Stimulated activated CD8-positive, alpha-beta memory T cell treated with anti-CD3 and anti-CD28 coated beads, Interleukin-2, amount 100 ng/mL, for 1 hour (primary cell): ENCODE measurements around the gene KRTAP5-11.
"Not testable (repeated sequence)": the region's sequence is repeated elsewhere in the genome, so short reads cannot be mapped to it uniquely, and the experiment has no call there.

Source experiments
- DNase-seq, 2 donors: peaks; one replicate each; pipeline ENCODE4 v3.0.0-alpha.2; 2020; ENCODE audit warnings: low read depth in 2 of 2

Gene KRTAP5-11

DNA sequence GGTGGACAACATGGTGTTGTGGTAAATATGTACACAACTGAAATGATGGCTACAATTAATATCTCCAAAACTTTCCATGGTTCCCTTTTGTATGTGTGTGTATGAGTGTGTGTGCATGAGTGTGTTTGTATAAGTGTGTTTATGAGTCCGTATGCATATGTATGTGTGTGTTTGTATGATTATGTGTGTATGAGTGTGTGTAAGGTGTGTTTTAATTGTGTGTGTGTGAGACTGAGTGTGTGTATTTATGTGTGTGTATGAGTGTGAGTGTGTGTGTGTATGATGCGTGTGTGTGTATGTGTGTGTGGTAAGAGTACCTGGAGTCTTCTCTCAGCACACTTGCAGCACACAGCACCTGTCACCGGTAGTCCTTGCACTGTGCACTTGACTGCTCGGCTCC, 26.7 kb downstream of the KRTAP5-11 start:
- no peak for DNase-seq

DNA sequence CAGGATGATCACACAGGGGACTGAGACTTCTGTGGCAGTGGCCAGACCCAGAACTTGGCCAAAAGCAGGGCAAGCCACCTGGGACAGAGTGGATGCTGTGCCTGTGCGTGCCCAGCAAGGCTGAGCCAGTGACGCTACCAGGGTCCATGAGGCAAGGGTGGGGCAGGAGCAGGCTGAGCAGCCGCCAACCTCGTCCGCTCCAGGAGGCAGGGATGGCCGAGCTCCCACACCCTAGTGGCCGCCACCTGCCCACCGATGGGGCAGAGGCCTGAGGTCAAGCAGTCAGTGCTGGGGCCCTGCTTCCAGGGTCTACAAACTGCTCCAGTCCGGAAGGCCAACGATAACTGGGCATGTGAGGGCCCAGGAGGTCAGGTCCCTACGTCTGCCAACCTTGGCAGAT, 27.2 kb downstream of the KRTAP5-11 start:
- DNase-seq = no peak

DNA sequence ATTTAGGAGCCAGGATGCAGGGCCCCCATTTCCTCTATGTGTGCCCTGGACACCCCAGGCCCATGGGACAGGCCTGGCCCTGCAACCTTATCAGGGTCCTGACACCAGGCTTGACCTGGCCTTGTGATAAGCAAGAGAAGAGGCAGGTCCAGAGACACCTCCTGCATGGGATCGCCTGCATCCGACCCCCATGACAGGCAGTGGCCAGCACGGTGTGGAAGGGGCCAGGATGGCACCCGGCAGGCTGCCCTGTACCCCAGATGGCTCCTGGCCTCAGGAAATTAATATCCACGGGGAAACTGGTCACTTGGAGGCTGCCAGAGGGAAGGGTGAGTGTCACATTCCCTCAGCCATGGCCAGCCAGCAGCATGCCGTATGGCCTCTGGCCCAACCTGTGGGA, 27.7 kb downstream of the KRTAP5-11 start:
- no peak for DNase-seq

DNA sequence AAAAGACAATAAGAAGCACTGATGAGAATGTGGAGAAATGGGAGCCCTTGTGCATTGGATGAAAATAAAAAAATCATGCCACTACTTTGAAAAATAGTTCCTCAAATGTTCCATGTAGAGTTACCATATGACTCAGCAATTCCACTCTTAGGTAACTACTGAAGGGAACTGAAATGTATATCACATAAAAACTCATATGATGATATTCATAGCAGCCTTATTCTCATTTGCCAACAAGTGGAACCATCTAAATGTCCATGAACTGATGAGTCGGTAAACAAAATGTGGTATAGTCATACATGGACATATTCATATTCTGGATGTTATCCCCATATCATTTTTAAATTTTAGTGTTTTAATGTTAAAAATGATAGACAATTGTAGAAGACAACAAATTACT, 31.0 kb downstream of the KRTAP5-11 start:
- no peak for DNase-seq

DNA sequence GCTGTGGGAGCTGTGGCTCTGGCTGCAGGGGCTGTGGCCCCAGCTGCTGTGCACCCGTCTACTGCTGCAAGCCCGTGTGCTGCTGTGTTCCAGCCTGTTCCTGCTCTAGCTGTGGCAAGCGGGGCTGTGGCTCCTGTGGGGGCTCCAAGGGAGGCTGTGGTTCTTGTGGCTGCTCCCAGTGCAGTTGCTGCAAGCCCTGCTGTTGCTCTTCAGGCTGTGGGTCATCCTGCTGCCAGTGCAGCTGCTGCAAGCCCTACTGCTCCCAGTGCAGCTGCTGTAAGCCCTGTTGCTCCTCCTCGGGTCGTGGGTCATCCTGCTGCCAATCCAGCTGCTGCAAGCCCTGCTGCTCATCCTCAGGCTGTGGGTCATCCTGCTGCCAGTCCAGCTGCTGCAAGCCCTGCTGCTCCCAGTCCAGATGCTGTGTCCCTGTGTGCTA, 33.9 kb downstream of the KRTAP5-11 start:
- DNase-seq = no peak

DNA sequence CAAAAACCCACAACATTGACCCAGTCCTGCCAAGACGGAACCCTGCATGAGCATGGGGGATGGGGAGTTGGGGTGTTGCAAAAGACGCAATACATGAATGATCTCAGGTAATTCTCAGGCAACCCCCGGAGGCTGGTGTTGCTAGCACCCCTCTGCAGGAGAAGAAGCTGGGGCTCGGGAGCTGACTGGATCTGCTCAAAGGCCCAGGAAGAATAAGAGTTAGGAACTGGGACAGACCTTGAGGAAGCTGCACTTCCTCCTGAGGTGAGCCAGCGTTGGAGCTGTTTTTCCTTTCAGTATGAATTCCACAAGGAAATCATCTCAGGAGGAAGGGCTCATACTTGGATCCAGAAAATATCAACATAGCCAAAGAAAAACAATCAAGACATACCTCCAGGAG, 34.6 kb downstream of the KRTAP5-11 start, which contains the start of gene KRTAP5-9:
Gene KRTAP5-9 (plus strand): TSS at position 301 of the 400 bp plus-strand sequence. CDS start 238 bp downstream, outside the sequence.
- no peak for DNase-seq

DNA sequence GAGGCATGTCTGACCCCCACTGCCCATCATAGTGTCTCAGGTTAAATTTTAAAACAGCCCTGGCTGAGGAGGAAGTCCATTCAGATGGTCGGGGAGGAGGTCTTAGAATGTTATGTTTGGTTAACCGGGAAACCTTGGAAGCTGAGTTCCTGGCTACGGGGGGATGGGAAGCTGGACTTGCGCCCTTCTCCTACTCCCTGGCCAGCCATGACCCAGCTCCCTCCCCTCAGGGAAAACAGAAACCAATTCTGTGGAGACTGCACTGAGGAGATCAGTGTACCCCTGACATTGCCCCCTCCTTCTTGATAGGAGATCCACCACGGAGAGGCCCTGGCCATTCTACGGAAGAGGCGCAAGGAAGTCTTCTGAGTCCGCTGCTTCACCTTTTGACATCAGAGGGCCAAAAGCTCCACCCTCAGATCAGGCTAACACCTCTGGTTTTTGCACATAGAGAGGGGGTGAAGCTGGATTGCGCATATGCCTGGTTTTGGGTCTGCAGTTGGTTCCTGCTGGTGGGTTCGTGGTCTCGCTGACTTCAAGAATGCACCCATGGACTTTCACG, 37.2 kb downstream of the KRTAP5-11 start:
- no peak for DNase-seq

DNA sequence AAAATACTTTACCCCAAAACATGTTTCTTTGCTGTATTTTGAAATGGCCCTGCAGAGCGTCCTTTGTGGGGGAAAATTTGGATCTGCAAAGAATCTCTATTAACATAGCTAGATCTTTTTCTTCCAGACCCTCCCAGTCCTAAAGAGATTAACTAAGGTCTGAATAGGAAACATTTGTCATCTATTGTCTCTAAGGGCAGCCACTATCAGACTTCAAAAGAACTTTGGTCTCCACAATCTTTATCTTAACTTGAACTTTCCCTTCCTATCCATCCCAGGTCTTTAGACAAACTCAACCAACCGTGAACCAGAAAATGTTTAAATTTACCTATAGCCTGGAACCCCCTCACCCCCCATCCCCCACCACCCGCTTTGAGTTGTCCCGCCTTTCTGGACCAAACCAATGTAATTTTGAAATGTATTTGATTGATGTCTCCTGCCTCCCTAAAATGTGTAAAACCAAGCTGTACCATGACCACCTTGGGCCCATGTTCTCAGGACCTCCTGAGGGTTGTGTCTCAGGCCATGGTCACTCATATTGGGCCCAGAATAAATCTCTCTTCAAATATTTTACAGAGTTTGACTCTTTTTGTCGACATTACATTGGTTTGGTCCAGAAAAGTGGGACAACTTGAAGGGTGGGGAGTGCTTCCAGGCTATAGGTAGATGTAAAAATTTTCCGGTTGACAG, 38.0 kb downstream of the KRTAP5-11 start:
- DNase-seq = no peak

DNA sequence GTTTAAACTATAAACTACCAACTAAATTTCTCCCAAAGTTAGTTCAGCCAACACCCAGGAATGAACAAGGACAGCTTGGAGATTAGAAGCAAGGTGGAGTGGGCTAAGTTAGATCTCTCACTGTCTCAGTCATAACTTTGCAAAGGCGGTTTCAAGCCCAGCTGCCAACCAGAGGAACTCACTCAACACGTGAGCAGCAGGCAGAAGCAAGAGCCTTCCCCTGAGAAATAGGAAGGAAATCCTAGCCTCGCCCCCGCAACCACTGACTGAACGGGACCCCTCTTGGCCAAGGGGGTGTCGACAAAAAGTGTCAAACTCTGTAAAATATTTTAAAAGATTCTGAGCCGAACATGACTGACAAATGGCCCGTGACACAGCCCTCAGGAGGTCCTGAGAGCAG, 38.8 kb downstream of the KRTAP5-11 start:
- no peak for DNase-seq

DNA sequence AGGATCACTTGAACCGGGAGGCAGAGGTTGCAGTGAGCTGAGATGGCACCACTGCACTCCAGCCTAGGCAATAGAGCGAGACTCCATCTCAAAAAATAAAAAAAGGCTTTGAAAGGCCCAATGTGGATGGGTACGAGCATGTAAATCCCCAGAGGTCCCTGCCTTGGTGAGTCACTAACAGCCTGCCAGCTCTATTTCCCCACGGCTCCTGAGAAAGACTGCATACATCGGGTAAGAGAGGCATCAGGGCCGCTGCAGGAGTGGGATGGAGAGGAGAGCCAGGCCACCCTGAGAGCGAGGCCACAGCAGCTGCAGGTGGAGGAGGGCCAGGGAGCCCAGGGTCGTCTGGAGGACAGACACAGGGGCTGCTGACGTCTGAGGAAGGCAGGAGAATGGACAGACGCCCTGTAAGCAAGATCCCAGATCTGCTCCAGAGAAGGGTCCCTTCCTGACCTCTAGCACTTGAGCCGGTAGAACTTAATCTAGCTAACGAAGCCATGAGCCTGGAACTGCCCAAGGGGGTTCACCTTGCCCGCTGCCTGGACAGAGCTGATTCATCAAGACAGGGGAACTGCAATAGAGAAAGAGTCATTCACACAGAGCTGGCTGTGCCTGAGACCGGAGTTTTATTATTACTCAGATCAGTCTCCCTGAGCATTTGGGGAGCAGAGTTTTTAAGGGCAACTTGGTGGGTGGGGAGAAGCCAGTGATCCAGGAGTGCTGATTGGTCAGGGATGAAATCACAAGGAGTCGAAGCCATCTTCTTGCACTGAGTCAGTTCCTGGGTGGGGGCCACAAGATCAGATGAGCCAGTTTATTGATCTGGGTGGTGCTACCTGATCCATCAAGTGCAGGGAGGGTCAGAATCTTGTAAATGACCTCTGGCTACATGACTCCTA, 39.5 kb downstream of the KRTAP5-11 start:
- DNase-seq = no peak

DNA sequence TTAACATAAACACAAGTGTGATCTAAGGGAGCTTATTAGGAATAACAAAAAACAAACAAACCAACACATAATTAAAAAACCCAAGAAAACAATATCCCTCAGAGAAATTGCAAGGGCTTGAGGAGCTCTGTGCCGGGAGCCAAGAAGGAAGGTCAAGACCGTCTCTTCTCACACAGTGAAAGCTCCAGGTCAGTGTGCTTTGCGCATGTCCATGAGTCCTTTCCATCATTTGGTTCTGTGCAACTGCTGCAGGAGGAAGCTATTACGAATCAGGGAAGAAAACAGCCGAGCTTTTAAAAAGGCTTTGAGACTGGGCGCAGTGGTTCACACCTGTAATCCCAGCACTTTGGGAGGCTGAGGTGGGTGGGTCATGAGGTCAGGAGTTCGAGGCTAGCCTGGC, 40.3 kb downstream of the KRTAP5-11 start:
- DNase-seq = no peak

DNA sequence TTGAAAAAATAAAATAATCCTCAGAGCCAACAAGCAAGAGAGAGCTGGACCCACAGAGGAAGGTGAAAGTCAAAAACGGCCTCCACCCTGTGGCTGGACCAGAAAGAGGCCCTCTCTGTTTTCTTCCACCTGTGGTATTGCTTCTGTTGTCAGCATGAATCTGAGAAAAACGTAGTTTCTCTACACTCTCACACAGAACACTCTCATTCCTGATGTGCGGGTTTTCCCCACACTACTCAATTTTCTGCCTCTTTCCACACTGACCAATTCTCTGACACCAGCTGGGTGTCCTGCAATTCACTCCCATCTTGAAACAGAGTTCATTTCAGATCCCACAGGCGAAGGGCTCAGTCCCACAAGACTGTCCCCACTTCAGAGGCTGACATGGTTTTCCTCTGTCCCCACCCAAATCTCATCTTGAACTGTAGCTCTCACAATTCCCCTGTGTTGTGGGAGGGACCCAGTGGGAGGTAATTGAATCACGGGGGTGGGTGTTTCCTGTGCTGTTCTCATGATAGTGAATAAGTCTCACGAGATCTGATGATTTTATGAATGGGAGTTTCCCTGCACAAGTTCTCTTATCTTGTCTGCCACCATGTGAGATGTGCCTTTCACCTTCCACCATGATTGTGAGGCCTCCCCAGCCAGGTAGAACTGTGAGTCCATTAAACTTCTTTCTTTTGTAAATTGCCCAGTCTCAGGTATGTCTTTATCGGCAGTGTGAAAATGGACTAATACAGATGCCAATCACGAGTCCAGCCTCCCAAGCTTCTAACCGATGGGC, 42.0 kb downstream of the KRTAP5-11 start:
- not testable (repeated sequence) for DNase-seq

DNA sequence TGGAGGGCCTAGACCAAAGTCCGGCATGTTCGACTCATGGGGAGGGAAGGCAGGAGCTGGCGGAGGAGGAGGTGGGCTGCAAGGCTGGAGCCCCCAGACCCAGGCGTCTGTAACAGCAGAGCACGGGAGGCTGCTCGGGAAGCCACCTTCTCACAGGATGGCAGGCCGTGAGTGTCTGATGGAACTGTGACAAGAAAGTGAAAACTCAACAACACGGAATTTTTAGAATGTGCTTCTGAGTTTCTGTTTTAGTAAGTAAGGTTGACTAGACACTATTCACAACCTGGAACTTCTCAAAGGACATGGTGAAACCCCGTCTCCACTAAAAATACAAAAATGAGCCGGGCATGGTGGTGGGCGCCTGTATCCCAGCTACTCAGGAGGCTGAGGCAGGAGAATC, 42.7 kb downstream of the KRTAP5-11 start:
- DNase-seq = not testable (repeated sequence)

DNA sequence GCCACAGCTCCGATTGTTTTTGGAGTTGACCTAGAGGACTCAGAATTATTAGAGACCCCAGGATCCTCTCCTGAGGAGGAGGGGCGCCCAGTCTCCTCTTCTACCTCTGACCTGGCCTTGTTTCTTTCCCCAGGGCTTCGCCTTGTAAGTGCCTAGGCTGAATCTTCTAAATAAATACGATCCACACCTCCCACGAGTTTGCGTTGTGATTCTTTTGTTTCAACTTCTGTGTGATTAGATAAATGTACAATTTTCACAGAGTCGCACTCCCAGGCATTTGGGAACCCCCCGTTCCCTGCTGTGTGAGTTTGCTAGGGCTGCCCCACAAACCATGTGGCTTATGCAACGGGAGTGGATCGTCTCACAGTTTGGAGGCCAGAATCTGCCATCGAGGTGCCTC, 43.7 kb downstream of the KRTAP5-11 start:
- no peak for DNase-seq

DNA sequence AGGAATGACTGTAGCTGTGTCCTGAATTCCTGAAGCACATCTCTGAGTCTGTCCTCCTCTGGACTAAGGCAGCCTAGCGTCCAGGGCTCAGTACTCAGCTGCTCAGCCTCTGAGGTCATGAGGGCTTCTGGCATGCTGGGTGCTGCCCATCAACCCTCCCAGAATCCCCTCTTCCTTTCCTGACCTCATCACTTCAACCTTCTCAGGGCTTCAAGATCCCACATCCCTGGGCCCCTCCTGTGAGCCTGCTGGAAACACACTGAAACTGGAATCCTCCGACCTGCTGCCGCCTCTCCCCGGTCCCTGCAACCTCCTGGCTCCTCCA, 44.0 kb downstream of the KRTAP5-11 start:
- DNase-seq = no peak

DNA sequence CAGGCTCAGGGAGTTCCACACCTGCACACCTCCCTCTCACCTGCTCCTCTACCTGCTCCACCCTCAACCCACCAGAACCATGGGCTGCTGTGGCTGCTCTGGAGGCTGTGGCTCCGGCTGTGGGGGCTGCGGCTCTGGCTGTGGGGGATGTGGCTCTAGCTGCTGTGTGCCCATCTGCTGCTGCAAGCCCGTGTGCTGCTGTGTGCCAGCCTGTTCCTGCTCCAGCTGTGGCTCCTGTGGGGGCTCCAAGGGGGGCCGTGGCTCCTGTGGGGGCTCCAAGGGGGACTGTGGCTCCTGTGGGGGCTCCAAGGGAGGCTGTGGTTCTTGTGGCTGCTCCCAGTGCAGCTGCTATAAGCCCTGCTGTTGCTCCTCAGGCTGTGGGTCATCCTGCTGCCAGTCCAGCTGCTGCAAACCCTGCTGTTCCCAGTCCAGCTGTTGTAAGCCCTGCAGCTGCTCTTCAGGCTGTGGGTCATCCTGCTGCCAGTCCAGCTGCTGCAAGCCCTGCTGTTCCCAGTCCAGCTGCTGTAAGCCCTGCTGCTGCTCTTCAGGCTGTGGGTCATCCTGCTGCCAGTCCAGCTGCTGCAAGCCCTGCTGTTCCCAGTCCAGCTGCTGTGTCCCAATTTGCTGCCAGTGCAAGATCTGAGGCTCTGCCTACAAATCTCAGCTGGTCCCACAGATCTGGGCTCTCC, 44.6 kb downstream of the KRTAP5-11 start, which contains the start of gene KRTAP5-8:
Gene KRTAP5-8 (plus strand): TSS at position 49 of the 689 bp plus-strand sequence. CDS start 31 bp downstream, at position 80.
- not testable (repeated sequence) for DNase-seq

DNA sequence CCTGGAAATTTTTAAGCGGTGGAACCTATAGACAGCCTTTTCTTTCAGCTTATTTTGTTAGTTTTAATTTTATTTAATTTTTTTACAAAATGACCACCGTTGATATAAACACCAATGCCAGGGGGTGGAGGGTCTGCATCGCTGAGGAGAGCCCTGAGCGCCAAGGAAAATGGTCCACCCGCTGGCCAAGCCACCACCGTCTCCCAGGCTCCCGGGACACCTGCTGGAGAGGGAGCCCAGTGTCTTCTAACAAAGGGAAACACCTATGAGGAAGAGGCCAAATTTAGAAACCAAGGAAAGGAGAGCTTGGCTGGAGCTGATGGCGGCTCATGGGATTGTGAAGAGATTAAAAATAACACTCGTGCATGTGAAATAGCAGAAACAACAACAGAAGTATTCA, 45.1 kb downstream of the KRTAP5-11 start:
- DNase-seq = no peak

DNA sequence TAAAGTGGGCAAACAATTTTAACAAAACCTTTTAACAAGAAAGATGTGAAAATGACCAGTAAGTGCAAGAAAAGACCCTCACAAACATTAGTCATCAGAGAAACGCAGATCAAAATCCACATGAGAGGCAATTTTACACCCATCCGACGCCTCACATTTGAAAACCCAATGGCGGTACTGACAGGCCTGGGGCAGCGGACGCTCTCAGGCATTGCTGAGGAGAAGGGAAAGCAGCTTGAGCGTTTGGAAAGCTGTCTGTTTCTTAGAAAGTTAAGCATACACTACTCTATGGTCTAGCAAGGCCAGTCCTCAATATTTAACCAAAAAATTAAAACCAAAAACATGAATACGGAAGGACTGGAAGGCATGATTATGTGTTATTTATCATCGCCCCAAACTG, 46.9 kb downstream of the KRTAP5-11 start:
- no peak for DNase-seq

DNA sequence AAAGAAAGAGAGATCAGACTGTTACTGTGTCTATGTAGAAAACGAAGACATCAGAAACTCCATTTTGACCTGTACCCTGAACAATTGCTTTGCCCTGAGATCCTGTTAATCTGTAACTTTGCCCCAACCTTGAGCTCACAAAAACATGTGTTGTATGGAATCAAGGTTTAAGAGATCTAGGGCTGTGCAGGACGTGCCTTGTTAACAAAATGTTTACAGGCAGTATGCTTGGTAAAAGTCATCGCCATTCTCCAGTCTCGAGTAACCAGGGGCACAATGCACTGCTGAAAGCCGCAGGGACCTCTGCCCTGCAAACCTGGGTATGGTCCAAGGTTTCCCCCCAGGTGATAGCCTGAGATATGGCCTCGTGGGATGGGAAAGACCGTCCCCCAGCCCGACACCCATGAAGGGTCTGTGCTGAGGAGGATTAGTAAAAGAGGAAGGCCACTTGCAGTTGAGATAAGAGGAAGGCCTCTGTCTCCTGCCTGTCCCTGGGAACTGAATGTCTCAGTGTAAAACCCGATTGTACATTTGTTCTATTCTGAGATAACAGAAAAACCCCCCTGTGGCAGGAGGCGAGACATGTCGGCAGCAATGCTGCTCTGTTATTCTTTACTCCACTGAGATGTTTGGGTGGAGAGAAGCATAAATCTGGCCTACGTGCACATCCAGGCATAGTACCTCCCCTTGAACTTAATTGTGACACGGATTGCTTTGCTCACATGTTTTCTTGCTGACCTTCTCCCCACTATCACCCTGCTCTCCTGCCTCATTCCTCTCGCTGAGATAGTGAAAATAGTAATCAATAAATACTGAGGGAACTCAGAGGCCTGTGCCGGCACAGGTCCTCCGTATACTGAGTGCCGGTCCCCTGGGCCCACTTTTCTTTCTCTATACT, 47.7 kb downstream of the KRTAP5-11 start:
- not testable (repeated sequence) for DNase-seq

DNA sequence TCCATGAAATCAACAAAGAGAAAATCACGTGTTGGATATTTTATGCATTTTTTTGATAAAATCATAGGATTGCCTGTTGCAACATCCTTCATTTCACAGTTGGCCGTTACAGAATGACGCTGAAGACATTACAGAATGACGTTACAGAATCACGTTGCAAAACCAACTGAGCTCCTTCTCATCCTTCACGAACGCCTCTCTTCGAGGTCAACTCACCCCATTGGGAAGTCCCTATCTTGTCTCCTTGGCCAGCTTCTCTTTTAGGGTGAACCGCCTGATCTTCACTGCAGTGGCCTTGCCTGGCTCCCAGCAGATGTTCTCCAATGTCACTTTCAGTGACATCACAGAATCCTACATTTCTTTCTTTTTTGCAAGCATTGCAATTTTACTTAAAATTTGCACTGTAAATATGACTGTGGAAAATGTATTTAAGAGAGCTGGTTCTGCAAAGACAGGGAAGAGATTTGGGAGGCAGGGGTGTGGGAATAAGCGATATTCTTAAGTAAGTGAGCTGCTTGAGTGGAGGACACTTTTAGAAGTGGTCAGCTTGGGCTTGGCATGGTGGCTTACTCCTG, 50.6 kb downstream of the KRTAP5-11 start:
- no peak for DNase-seq
